Left lung (tissue), 10 donors: ENCODE results near the gene DYRK4. TPM values are rescaled to one million over a fixed set of nuclear protein-coding genes. Genes with fewer than 3 reads are reported as not detected.

Experiments used
- ATAC-seq: fragments of 200-7000 bp; cut with Tn5 transposase; one replicate; pipeline ENCODE4 v1.9.1; 2020; ENCODE audit warnings: moderate library complexity
- DNase-seq, 4 donors: peaks; one replicate each; pipeline ENCODE4 v3.0.0-alpha.2; 2013 to 2020
- H3K27ac ChIP-seq, 2 donors: fragments of 200-600 bp; sonication (generic) in 1 of 2; one replicate each; pipeline versions ENCODE4 v1.5.0 to v1.8.0; 2020 to 2021
- H3K27me3 ChIP-seq, 2 donors: fragments of 200-600 bp; sonication (generic) in 1 of 2; one replicate each; pipeline versions ENCODE4 v1.5.0 to v1.8.0; 2020 to 2021
- H3K36me3 ChIP-seq, 2 donors: fragments of 200-600 bp; sonication (generic) in 1 of 2; one replicate each; pipeline versions ENCODE4 v1.5.0 to v1.8.0; 2020 to 2021
- H3K4me1 ChIP-seq, 2 donors: fragments of 200-600 bp; one replicate each; pipeline ENCODE4 v1.8.0; 2021
- H3K4me3 ChIP-seq, 2 donors: fragments of 200-600 bp; sonication (generic) in 1 of 2; one replicate each; pipeline versions ENCODE4 v1.5.0 to v1.8.0; 2020 to 2021; ENCODE audit warnings: mild to moderate bottlenecking in 1 of 2
- H3K9me3 ChIP-seq, 2 donors: fragments of 200-600 bp; sonication (generic) in 1 of 2; one replicate each; pipeline versions ENCODE4 v1.5.0 to v1.8.0; 2020 to 2021
- intact Hi-C, 2 donors: fragments of 100-400 bp; cut with DNase I; formaldehyde crosslinking; loops; one replicate each; pipeline versions ENCODE4 v1.11.2 to v1.14.2; 2022
- polyA plus RNA-seq, 6 donors: library from polyadenylated mRNA; unstranded; fragments of 120-200 nt; gene quantifications; one replicate each; pipeline ENCODE4 v1.2.1, GENCODE V29; 2013; ENCODE audit not compliant: insufficient read length in 6 of 6
- total RNA-seq, 2 donors: library from RNA; stranded (reverse); fragmentation: NEBNext Ultra II Directional; extraction: Animal tissue kit (Norgen Biotek cat#: 25700); gene quantifications; one replicate each; pipeline ENCODE4 v1.2.1, GENCODE V29; 2021
- TF ChIP-seq, protein P1 (sequence below), 2 donors: fragments of 200-600 bp; sonication (generic) in 1 of 2; IDR thresholded peaks; one replicate each; pipeline versions ENCODE4 v1.5.0 to v1.8.0; 2021; ENCODE audit warnings: antibody characterized with exemption in 2 of 2
- donor health status: DM: no; HTN: yes; CAD: no.
- donor health status: DM: no; HTN: no; CAD: no.

Gene DYRK4
- total and polyA plus RNA-seq, 8 donors, result 35.0 to 65.4 (median 56.6) TPM

GRCh38 chr12:4609071-4609470 is 47.1 kb downstream of the DYRK4 start:
- TF ChIP-seq, protein P1, sequence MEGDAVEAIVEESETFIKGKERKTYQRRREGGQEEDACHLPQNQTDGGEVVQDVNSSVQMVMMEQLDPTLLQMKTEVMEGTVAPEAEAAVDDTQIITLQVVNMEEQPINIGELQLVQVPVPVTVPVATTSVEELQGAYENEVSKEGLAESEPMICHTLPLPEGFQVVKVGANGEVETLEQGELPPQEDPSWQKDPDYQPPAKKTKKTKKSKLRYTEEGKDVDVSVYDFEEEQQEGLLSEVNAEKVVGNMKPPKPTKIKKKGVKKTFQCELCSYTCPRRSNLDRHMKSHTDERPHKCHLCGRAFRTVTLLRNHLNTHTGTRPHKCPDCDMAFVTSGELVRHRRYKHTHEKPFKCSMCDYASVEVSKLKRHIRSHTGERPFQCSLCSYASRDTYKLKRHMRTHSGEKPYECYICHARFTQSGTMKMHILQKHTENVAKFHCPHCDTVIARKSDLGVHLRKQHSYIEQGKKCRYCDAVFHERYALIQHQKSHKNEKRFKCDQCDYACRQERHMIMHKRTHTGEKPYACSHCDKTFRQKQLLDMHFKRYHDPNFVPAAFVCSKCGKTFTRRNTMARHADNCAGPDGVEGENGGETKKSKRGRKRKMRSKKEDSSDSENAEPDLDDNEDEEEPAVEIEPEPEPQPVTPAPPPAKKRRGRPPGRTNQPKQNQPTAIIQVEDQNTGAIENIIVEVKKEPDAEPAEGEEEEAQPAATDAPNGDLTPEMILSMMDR (IDR thresholded peaks at IDR 0.05), result no peak
- Histone ChIP-seq H3K27me3 (no peaks in the 10 kb centered on the region), H3K4me1 (peaks cover 11 to 13% of the 10 kb centered on the region in 2 donors), H3K4me3 (no peak overlapping the region), H3K9me3 (no peaks in the 10 kb centered on the region), H3K36me3 (peaks cover 0 to 40% of the 10 kb centered on the region in 2 donors), H3K27ac (no peak overlapping the region)
- intact Hi-C loops, result no loop called here
- no peak for ATAC-seq
- no peak for DNase-seq

DNA sequence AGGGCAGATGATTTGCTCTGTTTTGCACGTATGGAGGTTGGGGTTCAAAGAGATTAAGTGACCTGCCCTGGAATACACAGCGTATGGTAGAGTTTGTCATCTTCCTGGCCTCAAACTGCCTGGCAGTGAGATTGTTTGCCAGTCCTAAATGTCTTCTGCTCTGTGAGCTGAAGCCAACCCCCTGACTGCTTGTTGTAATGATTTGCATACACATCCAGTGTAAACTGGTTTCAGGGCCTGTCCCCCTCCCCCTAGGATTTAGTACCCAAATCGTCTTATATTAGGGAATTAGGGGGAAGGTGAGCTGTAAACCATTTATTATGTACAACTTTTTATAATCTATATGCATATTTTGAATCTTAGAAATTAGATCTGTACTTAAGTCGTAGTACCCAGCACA is 48.5 kb downstream of the DYRK4 start:
- intact Hi-C loops, result no loop called here

GRCh38 chr12:4615667-4616066 is 53.7 kb downstream of the DYRK4 start:
- no peaks in the 10 kb centered on the region for H3K9me3 ChIP-seq
- H3K36me3 ChIP-seq, result peaks cover 0 to 54% of the 10 kb centered on the region in 2 donors
- TF ChIP-seq, protein P1 (IDR thresholded peaks at IDR 0.05), result no peak
- no peak for ATAC-seq
- H3K27ac ChIP-seq, result no peak overlapping the region
- intact Hi-C loops, result no loop called here
- no peaks in the 10 kb centered on the region for H3K4me1 ChIP-seq
- peak in 1 of 4 donors; percentile 16 for DNase-seq
- no peak overlapping the region for H3K4me3 ChIP-seq
- H3K27me3 ChIP-seq, result no peaks in the 10 kb centered on the region

More for the DNA sequence above, 48.5 kb downstream of the DYRK4 start:
- H3K4me1 ChIP-seq, result peaks cover 11% of the 10 kb centered on the region in 2 donors
- H3K9me3 ChIP-seq, result no peaks in the 10 kb centered on the region
- H3K36me3 ChIP-seq, result peaks cover 0 to 54% of the 10 kb centered on the region in 2 donors
- no peaks in the 10 kb centered on the region for H3K27me3 ChIP-seq
- TF ChIP-seq, protein P1 (IDR thresholded peaks at IDR 0.05), result no peak
- DNase-seq (no peak), ATAC-seq (no peak)
- H3K27ac ChIP-seq, result no peak overlapping the region
- no peak overlapping the region for H3K4me3 ChIP-seq

- no peak for ATAC-seq
- no peaks in the 10 kb centered on the region for H3K4me1 ChIP-seq
- intact Hi-C loops, result no loop called here
- no peaks in the 10 kb centered on the region for H3K36me3 ChIP-seq
- DNase-seq, result no peak
- H3K27ac ChIP-seq, result no peak overlapping the region
- H3K9me3 ChIP-seq, result no peaks in the 10 kb centered on the region
- no peaks in the 10 kb centered on the region for H3K27me3 ChIP-seq
- H3K4me3 ChIP-seq, result no peak overlapping the region
- TF ChIP-seq, protein P1 (IDR thresholded peaks at IDR 0.05), result no peak
These were observed 59.5 kb downstream of the DYRK4 start for GRCh38 chr12:4621511-4621910.

DNA sequence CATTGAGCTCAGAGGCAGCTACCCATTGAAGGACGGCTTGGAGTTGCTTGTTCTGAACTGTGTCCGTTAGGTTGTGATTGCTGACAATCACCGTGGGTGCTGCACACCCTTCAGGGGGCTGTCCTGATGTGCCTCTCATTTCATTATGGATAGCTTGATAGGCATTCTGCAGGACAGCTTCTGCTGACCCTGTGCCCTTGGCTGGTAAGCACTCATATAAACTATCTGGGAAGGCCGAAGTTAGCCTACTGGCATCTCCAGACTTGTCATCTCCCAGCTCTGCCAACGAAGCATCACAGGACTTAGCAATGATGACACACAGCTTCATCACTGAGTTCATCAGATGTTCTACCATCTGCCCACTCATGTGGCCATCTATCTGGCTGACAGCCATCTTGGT is 64.5 kb downstream of the DYRK4 start:
- Histone ChIP-seq H3K27ac (no peak overlapping the region), H3K36me3 (no peaks in the 10 kb centered on the region), H3K27me3 (no peaks in the 10 kb centered on the region), H3K4me1 (no peaks in the 10 kb centered on the region), H3K9me3 (no peaks in the 10 kb centered on the region), H3K4me3 (no peak overlapping the region)
- intact Hi-C loops, result no loop called here
- TF ChIP-seq, protein P1 (IDR thresholded peaks at IDR 0.05), result no peak
- DNase-seq, result no peak
- no peak for ATAC-seq
